Brain pericyte (primary cell): ENCODE data around the gene ELP1.
"Not testable (repeated sequence)": the region's sequence is repeated elsewhere in the genome, so short reads cannot be mapped to it uniquely, and the experiment has no call there.

Experiments
- DNase-seq: peaks from one replicate; pipeline ENCODE4 v3.0.0-alpha.2; 2012; ENCODE audit warnings: low read depth, low spot score

The ELP1 gene

DNA sequence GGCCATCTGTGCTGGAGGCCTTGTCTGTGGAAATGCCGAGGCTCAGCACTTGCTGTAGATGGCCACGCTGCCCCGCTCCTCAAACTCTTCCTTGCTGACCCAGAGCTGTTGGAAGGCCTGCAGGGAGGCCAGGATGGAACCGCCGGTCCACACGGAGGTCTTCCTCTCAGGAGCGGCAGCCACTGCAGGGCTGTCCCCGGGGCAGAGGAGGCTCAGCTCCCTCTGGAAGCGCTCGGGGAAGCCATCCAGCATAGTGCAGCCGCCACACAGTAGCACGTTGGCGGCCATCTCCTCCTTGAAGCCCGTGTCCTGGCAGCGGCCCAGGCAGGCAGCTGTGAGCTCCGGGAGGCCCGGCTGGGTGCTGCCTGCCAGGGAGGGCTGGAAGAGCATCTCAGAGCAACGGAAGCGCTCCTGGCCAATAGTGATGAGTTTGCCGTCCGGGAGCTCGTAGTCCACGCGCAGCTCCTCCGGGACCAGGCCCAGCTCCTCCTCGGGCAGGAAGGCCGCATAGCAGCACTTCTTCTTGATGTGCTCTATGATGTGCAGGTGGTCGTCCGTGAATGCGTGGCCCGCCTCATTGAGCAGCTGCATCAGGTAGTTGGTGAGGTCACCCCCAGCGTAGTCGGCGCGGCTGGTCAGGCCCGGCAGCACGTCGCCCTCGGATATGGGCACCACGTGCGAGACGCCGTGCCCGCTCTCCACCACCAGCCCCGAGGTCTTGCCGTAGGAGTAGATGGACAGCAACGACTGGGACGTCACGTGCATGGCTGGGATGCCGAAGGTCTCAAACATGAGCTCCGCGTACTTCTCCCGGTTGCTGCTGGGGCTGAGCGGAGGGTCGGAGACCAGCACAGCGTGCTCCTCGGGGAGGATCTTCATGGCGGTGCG lies 79.0 kb downstream of the ELP1 start:
- DNase-seq: no peak

DNA sequence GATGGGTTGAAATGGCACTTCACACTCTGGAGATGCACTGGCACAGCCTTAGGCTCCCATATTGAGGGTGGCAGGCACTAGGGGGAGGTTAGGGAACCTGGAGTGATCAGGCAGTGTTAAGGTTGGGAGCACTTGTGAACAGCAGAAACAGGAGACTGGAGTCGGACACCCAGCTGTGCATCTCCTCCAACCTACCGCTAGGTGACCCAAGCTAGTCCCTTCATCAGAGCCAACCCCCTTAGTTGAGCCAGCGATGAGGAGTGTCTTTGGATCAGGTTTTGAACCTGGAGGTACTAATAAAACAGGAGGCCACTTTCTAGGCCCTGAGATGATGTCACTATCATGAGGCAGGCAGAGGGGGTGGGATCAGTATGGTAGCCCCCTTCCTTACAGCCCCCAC lies 79.8 kb downstream of the ELP1 start:
- DNase-seq: no peak

DNA sequence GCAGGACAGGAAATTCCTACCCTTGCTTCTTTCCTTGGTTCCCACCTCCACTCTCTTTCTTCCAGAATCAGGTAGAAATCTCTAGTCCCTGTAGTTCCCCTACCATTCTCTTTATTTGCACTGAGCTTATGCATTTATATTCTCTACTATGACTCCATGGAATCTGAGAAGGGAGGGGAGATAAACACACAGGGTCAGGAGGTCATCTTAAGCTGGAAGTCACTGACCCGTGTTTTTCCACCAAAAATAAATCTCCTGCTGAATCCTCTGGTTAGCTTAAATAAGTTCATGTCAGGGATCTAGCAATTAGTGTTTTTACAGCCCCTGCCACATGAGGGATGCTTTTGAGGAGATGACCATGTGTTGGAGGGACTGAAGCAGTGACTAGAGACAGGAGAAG lies 81.8 kb downstream of the ELP1 start:
- DNase-seq: no peak

DNA sequence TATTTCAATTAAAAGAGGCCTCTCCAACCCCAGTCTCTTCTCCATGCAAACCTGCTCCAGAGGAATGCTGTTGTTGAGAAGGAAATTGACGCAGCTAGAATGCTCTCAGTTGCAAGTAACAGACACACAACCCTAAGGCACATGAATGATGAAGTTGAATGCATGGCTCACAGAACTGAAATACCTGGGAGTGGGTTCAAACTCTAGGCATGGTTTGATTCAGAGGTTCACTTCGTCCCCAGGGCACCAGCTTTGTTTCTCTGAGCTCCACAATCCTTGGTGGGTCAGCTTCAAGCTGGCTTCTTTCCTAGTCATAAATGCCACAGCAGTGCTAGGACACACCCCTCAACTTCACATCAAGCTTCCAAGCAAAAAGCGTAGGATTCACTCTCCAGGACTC lies 82.8 kb downstream of the ELP1 start:
- no peak for DNase-seq

DNA sequence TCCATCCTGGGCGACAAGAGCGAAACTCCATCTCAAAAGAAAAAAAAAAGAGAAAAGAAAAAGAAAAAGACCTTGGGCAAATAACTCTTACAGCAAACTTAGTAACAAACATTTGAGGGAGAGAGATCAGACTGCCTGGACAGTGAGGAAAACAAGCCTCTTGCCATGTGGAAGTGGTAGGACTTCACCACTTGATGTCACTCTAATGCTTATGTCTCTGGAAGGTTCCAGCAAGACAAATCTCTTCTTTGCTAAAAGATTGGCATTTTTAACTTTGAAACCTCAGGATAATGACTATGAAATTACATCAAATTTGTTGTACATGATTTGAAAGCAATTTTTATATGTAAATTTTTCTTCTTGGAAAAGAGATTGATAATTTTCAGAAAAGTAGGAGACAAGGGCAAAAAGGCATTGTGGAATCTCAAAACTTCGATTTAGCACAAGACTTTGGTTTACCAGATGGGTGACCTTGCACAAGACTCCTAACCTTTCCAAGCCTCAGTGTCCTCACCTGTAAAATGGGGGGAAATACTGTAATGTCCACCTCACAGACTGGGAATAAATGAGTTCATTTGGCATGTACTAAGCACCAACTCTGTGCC lies 83.5 kb downstream of the ELP1 start:
- DNase-seq: no peak

DNA sequence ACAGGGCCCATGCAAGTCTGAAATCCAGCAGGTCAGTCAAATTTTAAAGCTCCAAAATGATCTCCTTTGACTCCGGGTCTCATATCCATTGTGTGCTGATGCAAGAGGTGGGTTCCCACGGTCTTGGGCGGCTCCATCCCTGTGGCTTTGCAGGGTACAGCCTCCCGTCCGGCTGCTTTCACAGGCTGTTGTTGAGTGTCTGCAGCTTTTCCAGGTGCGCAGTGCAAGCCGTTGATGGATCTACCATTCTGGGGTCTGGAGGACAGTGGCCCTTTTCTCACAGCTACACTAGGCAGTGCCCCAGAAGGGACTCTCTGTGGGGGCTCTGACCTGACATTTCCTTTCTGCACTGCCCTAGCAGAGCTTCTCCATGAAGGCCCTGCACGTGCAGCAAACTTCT lies 85.6 kb downstream of the ELP1 start:
- not testable (repeated sequence) for DNase-seq

DNA sequence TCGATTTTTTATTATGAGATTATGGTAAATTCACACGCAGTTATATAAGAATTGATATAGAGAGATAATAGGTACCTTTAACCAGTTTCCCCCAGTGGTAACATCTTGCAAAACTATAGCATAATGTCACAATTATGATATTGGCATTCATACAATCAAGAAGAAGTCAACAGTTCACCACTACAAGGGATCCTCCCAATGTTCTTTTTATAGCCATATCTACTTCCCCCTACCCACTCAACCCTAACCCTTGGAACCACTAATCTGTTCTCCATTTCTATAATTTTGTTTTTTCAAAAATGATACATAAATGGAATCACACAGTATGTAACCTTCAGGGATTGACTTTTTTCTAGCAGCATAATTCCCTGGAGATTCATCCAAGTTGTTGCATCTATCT lies 88.0 kb downstream of the ELP1 start:
- DNase-seq: no peak

DNA sequence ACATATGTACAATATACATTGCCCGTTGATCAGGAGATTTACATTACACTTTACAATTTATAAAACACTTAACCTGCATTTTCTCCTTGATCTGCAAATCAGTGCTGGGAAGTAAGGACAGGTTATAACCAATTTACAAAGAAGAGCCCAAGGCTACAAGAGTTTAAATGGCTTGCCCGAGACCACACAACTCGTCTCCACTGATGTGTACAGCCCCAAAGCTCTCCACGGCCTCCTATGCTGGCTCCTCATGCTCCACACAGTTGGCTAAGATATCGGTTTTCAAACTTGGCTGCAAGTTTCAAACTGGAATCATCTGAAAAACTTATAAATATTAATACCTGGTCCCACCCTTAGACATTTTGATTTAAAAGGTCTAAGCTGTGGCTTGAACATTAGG lies 88.4 kb downstream of the ELP1 start:
- DNase-seq: no peak

DNA sequence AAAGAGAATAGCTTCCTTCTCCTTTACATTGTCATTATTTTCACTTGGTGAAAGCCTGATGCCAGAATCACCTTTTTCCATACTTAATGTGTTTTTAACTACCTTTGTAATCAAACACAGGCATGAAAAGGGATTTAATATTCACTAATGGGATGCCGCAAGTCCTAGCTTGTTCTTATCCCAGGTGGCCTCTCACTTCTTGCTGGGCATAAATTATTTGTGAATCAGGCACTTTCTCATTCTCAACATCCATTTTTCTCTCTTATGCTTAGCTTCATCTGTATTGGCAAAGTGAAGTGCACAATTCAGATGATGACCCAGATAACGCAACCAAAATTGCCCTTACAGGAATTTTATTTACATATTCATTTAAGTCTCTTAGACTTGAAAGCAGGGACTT lies 89.1 kb downstream of the ELP1 start:
- no peak for DNase-seq

DNA sequence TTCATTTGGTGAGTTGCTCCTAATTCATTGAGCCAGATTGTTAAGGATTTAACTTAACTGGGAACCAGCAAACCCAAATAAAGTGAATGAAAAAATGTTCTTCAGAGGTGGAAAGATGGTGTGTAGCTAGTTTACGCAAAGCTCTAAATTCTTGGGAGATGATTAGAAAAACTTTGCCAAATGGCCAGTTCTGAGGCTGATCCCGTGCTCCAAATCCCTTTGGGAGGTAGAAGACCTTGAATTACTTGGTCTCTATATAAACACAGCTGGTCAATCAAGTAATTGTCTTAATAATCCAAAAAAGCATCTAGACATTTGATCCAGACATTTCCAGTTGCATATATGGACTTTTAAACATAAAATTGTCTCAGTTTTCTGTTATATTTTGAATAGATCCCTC lies 89.5 kb downstream of the ELP1 start:
- no peak for DNase-seq

DNA sequence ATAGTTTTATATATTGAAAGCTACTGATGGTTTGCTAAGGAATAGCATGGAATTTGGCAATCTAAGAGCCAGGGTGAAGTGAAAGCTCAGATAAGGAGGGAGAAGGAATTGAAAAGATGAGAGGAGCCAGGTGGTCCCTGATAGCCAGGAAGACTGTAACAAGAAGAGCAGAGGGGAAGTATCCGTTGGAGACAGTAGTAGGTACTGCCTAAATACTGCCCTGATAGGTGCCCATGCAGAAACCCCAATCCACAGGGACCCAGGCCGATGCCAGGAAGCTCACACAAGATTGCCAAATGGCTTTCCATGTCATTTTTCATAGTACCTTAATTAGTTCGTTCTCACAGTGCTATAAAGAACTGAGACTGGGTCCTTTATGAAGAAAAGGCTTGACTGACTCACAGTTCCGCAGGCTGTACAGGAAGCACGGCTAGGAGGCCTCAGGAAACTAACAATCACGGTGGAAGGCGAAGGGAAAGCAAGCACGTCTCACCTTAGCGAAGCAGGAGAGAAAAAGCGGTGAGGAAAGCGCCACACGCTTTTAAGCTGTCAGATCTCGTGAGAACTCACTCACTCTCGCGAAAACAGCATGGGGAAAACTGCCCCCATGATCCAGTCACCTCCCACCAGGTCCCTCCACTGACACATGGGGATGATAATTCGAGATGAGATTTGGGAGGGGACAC lies 91.2 kb downstream of the ELP1 start:
- no peak for DNase-seq

DNA sequence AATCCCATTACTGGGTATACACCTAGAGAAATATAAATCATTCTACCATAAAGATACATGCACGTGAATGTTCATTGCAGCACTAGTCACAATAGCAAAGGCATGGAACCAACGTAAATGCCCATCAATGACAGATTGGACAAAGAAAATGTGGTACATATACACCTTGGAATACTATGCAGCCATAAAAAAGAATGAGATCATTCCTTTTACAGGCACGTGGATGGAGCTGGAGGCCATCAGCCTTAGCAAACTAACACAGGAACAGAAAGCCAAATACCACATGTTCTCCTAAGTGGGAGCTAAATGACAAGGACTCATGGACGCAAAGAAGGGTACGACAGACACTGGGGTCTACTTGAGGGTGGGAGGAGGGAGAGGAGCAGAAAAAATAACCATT lies 94.4 kb downstream of the ELP1 start:
- not testable (repeated sequence) for DNase-seq

DNA sequence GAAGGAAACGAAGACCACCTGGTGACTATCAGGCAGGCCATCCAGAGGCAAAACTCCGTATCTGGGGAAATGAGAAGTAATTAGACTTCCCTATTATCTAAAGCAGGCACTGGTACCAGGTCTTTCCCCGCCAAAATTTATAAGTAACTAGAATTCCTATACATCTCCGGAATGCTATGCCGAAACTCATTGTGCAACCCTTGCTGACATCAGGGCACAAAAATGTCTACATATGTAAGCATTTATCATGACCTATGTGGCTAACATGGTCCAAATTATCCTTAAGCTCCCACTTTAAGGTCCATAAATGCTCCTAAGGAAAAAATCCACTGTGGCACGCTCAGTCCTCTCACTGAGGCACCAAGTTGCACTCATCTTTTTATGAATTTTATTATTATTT lies 95.9 kb downstream of the ELP1 start:
- no peak for DNase-seq

DNA sequence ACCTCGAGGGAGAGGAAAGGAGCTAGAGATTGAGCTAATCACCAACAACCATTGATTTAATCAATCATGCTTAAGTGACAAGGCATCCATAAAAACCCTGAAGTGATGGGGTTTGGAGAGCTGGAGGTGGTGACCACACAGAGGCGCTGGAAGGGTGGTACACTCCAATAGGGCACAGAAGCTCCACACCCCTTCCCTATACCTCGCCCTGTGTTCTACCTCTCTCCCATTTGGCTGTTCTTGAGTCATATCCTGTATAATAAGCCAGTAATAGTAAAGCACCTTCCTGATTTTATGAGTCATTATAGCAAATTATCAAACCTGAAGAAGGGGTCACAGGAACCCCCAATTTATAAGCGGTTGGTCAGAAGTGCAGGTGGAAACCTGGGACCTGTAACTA lies 96.4 kb downstream of the ELP1 start:
- DNase-seq: no peak

DNA sequence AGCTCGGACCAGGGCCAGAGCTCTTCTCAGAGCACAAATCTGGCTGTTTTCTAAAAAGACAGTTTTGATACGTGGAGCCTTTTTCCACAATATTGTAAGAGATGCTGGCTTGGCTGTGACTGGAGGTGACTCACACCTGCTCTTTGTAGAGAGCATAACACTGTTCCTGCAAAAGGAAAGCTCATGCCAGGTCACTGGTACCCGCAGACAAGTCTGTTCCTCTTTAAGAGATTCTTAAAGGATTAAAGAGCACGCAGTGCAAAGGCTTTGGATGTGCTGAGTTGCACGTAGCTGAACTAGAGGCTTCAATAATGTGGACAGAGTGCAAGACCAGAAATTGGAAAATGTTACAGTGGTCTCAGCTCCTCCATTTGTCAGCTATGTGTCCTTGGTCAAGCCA lies 97.1 kb downstream of the ELP1 start:
- DNase-seq: no peak

DNA sequence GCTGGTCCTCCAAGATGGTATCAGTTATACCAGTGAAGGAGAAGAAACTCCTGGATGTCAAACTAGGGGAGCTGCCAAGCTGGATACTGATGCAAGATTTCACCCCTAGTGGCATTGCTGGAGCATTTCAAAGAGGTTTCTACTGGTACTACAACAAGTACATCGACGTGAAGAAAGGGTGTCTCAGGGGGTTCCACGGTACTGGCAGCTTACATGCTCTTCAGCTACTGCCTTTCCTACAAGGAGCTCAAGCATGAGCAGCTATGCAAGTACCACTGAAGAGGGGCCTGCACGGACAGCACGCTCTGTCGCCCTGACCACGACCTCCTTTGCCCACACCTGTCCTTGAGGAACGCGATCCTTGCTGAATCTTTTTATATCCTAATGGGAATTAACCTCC lies 97.6 kb downstream of the ELP1 start:
- DNase-seq: no peak

DNA sequence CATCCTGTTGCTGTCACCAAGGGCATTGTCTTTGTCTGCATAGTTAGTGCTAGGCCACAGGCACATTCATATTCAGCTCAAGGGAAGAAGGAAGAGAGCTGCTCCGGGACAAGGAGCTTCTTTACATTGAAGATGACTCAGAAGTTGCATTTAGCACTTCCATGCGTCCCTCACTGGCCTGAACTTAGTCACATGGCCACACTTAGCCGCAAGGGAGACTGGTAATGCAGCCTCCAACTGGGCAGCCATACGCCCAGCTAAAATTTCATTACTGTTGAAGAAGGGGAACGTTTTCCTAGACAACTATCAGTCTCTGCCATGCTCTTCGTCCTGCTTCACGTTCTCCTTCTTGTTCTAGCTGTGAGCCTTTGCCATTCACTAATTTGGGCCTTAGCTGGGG lies 98.1 kb downstream of the ELP1 start:
- no peak for DNase-seq

DNA sequence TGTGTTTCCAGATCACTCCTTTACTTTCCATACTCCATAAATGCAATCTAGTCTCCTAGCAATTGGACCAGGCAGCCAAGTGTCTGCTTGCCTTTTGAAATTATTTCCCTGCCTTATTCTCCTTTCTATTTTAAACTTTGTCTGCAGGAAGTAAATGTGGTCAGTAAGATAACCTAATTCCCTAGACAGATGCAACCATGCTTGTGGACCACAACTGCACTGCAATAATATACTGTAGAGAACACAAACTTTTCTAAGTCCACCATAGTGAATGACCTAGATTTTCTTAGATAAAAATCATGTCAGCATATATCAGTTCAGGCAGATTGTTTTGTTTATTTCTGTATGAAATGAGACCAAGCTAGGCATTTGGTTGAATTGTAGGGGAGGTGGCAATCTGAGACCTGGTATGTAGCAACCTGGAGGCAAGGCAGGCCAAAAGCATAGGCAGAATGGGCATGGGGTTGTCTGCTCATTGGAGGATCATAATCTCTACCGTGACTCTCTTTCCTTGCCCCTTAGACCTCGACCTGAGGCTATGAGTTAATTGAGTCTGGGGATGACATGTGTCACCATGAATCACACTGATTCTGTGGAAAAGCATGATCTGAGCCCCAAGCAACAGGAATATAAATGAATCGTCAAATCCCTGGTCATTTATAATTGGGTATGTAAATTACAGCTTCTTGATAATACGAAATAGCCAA lies 98.8 kb downstream of the ELP1 start:
- DNase-seq: no peak

DNA sequence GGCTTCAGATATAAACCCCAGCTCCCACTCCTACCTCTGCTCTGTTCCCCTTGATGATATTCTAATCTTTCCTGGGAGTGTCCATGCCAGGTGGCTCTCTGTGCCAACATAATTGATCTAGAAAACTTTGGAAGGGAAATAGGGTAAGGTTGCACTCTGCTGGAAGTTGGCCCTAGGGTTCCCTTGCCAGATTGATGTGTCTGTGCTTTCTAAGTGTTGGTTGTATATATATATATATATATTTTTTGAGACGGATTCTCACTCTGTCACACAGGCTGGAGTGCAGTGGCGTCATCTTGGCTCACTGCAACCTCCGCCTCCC lies 101.8 kb downstream of the ELP1 start:
- DNase-seq: no peak

DNA sequence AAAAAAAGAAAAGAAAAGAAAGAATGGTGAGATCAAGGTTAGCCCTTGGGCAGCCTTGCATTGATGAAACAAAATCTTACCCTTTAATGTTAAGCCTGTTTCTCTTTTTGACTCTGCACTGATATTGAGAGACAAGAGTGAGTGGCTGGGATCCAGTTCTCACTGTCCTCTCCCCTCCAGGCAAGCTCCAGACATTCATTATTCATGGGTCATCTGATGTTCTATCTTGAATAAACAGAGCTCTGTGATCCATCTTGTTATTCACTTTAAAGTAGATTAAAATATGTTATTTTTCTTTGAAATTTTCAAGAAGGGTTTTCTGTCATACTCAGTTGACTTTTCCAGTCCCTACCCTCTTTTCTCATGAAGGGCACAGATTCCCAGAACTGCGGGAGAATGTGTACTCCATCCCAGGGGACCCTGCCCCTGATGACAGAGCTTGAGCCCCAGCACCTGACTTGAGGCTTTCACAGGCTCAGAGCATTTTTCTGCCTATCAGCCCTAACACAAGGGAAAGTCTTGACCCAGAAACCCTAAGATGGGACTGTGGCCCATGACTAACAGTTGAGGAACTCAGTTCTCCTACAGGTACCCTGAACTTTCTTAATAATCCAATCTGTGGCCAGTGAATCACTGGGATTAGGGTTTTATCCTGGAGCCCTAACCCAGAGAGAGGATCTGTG lies 102.3 kb downstream of the ELP1 start:
- DNase-seq: no peak

DNA sequence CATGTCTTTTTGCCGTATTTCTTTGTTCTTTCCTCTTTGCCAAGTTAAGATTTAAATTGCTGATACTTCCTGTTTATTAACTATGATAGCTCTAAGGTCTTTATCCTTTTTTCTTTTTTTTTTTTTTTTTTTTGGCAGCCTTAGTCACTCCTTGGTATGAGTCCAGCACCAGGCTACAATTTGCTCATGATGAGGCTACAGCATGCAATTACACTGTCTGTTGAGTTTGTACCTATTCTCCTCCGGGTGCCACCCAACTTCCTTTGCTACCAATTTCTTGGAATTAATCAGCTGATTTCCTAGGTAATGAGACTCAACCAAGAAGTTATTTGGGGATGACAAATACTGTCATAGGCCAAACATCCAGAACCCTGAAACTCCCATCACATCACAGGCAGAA lies 103.7 kb downstream of the ELP1 start:
- DNase-seq: no peak

DNA sequence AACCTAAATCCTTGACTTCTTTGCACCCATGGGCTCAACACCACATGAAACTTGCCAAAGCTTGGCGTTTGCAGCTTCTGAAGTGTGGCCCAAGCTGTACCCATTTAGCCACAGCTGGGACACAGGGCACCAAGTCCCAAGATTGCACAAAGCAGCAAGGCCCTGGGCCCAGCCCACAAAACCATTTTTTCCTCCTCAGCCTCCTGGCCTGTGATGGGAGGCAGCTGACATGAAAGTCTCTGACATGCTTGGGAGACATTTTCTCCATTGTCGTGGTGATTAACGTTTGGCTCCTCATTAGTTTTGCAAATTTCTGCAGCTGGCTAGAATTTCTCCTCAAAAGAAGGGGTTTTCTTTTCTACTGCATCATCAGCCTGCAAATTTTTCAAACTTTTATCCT lies 110.1 kb downstream of the ELP1 start:
- DNase-seq: no peak
